Peyer's patch (tissue), 4 donors: ENCODE data around the gene CENPK. TPM values are rescaled to one million over a fixed set of nuclear protein-coding genes. Genes with fewer than 3 reads are reported as not detected.
A peak's percentile ranks its signal among the peaks of the same experiment; 100 is the strongest.
"Not testable (repeated sequence)": the region's sequence is repeated elsewhere in the genome, so short reads cannot be mapped to it uniquely, and the experiment has no call there.

Experiments used
- DNase-seq, 3 donors: peaks; one replicate each; pipeline ENCODE4 v3.0.0-alpha.2; 2017 to 2019
- H3K27ac ChIP-seq, 4 donors: fragments of 200-600 bp; sonication (generic); one replicate each; pipeline ENCODE4 v1.5.1; 2016 to 2019
- H3K27me3 ChIP-seq, 2 donors: fragments of 200-600 bp; sonication (generic); one replicate each; pipeline ENCODE4 v1.5.1; 2019
- H3K36me3 ChIP-seq, 3 donors: fragments of 200-600 bp; sonication (generic); one replicate each; pipeline ENCODE4 v1.5.1; 2016 to 2019
- H3K4me1 ChIP-seq, 4 donors: fragments of 200-600 bp; sonication (generic); one replicate each; pipeline ENCODE4 v1.5.1; 2016 to 2019
- H3K4me3 ChIP-seq, 4 donors: fragments of 200-600 bp; sonication (generic); 1 replicate in 3 of 4; 2 replicates in 1 of 4; pipeline ENCODE4 v1.5.1; 2016 to 2019; ENCODE audit warnings: mild to moderate bottlenecking in 1 of 4
- H3K9me3 ChIP-seq, 4 donors: fragments of 200-600 bp; sonication (generic); one replicate each; pipeline ENCODE4 v1.5.1; 2016 to 2019; ENCODE audit warnings: mild to moderate bottlenecking in 1 of 4
- POLR2A ChIP-seq, 2 donors: fragments of 450-650 bp; IDR thresholded peaks; one replicate each; pipeline ENCODE4 v1.5.1; 2017; ENCODE audit warnings: antibody characterized with exemption in 2 of 2, mild to moderate bottlenecking in 2 of 2, moderate library complexity in 2 of 2
- total RNA-seq, 4 donors: library from RNA; depleted of rRNA; stranded (reverse); fragments of >200 nt; gene quantifications; one replicate each; pipeline ENCODE4 v1.1.0, GENCODE V29; 2016
- TF ChIP-seq, protein P1 (sequence below), 6 experiments: fragments of 450-650 bp in 4 of 6; fragments of 200-600 bp in 2 of 6; sonication (generic) in 1 of 6; IDR thresholded peaks; one replicate each; pipeline ENCODE4 v1.5.1; 2017 to 2019; ENCODE audit warnings: antibody characterized with exemption in 6 of 6, mild to moderate bottlenecking in 3 of 6, moderate library complexity in 1 of 6

The CENPK gene
- total RNA-seq, 4 donors from 2014 or later = 4.5 to 22.3 (median 8.5) TPM

GRCh38 chr5:65489119-65489518 is 73.8 kb downstream of the CENPK start:
- TF ChIP-seq, protein P1, sequence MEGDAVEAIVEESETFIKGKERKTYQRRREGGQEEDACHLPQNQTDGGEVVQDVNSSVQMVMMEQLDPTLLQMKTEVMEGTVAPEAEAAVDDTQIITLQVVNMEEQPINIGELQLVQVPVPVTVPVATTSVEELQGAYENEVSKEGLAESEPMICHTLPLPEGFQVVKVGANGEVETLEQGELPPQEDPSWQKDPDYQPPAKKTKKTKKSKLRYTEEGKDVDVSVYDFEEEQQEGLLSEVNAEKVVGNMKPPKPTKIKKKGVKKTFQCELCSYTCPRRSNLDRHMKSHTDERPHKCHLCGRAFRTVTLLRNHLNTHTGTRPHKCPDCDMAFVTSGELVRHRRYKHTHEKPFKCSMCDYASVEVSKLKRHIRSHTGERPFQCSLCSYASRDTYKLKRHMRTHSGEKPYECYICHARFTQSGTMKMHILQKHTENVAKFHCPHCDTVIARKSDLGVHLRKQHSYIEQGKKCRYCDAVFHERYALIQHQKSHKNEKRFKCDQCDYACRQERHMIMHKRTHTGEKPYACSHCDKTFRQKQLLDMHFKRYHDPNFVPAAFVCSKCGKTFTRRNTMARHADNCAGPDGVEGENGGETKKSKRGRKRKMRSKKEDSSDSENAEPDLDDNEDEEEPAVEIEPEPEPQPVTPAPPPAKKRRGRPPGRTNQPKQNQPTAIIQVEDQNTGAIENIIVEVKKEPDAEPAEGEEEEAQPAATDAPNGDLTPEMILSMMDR (IDR thresholded peaks at IDR 0.05) = no peak
- TF ChIP-seq POLR2A (IDR thresholded peaks at IDR 0.05) = no peak
- Histone ChIP-seq H3K27ac (no peak overlapping the region), H3K9me3 (no peaks in the 10 kb centered on the region), H3K36me3 (no peaks in the 10 kb centered on the region), H3K27me3 (no peaks in the 10 kb centered on the region), H3K4me1 (no peaks in the 10 kb centered on the region), H3K4me3 (no peak overlapping the region)
- DNase-seq = no peak

DNA sequence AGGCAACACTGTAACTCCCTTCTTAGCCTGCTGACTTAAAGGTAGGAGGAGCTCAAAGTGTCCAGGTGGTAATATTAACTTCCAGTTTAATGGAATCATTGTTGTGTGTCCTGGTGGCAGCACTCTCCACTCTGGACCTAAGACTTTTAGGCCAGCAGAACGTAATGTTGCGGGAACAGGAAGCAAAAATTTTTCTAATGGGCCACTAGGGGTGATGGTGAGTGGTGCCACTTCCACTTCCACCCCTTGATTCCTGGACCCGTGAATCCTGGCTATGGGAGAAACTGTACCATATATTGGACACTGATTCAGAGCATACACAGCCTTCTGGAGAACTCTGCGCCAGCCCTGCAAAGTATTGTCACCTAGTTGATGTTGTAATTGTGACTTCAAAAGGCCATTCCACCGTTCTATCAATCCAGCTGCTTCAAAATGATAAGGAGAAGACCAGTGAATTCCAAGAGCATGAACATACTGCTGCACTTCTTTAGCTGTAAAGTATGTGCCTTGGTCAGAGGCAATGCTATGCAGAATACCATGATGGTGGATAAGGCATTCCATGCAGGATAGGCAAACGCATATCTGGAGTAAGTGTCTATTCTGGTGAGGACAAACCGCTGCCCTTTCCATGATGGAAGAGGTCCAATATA is 74.8 kb downstream of the CENPK start:
- not testable (repeated sequence) for H3K4me1 ChIP-seq, DNase-seq, H3K4me3 ChIP-seq, H3K36me3 ChIP-seq, H3K9me3 ChIP-seq, H3K27me3 ChIP-seq, H3K27ac ChIP-seq

GRCh38 chr5:65486803-65487202 is 76.2 kb downstream of the CENPK start:
- not testable (repeated sequence) for H3K27ac ChIP-seq, H3K9me3 ChIP-seq, H3K36me3 ChIP-seq, H3K27me3 ChIP-seq, DNase-seq, H3K4me3 ChIP-seq, H3K4me1 ChIP-seq

- Histone ChIP-seq H3K9me3 (no peaks in the 10 kb centered on the region), H3K27ac (no peak overlapping the region), H3K36me3 (no peaks in the 10 kb centered on the region), H3K4me1 (peaks cover 0 to 18% (median 3%) of the 10 kb centered on the region in 4 donors), H3K27me3 (no peaks in the 10 kb centered on the region), H3K4me3 (no peak overlapping the region)
- no peak for DNase-seq
- TF ChIP-seq, protein P1 (IDR thresholded peaks at IDR 0.05) = no peak
- TF ChIP-seq POLR2A (IDR thresholded peaks at IDR 0.05) = no peak
These were observed 77.6 kb downstream of the CENPK start for GRCh38 chr5:65485405-65485804.

- Histone ChIP-seq H3K4me1 (peaks cover 0 to 26% (median 3%) of the 10 kb centered on the region in 4 donors), H3K36me3 (no peaks in the 10 kb centered on the region), H3K9me3 (no peaks in the 10 kb centered on the region), H3K4me3 (peak overlapping the region in 3 of 4 donors; percentile 45 to 59 (median 51)), H3K27me3 (no peaks in the 10 kb centered on the region), H3K27ac (peak overlapping the region; percentile 12 to 84 (median 70))
- TF ChIP-seq, protein P1 (IDR thresholded peaks at IDR 0.05) = peak; percentile 27 to 79 (median 67)
- TF ChIP-seq POLR2A (IDR thresholded peaks at IDR 0.05) = no peak
- no peak for DNase-seq
These were observed 79.2 kb downstream of the CENPK start for GRCh38 chr5:65483546-65484346.

DNA sequence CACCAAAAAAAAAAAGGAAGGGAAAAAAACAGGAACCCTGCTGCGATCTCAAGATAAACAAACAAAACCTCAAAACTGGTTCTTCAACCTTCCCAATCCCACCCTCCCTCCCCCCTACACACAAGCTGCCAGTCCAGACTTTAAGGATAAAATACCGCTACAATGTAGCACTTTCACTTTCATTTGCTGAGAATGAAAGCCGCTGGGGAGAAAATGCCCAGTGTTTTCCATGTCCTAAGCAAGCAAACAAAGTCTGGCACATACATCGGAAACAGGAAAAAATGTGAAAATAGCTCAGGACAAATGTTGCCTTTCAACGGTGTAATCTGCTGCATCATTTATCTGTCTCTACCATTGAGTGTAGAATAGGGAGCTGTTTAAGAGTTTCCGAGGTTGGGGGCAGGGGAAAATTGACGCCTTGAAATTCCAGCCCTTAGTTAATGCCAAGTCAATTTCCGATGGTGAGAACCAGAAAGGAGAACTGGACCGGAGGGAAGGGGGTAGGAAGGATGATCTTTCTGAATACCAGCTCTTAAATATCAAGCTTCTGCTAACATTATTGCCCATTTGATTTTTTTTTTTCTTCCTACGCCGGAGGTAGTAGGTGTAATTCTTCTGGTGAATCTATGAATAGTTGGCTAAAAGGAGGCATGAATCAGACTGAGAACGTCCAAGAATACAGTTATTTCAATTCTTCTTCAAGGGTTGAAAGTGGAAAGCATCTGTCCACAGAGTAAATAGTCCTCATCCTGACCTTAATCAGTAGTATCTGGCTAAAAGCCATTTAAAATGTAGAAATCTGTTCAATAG is 80.0 kb downstream of the CENPK start:
- Histone ChIP-seq H3K4me3 (peak overlapping the region; percentile 38 to 59 (median 48)), H3K36me3 (no peaks in the 10 kb centered on the region), H3K4me1 (peaks cover 0 to 26% (median 3%) of the 10 kb centered on the region in 4 donors), H3K27ac (peak overlapping the region; percentile 12 to 84 (median 70)), H3K9me3 (no peaks in the 10 kb centered on the region), H3K27me3 (no peaks in the 10 kb centered on the region)
- TF ChIP-seq, protein P1 (IDR thresholded peaks at IDR 0.05) = no peak
- TF ChIP-seq POLR2A (IDR thresholded peaks at IDR 0.05) = no peak
- DNase-seq = no peak
